Keratinocyte (primary cell): ENCODE data around the gene AATF. TPM values are rescaled to one million over a fixed set of nuclear protein-coding genes. Genes with fewer than 3 reads are reported as not detected.

ENCODE experiments used
- DNase-seq: peaks from one replicate; pipeline ENCODE4 v3.0.0-alpha.2; 2011; ENCODE audit warnings: low read depth, missing footprints, low spot score
- FAIRE-seq: peaks from 2 replicates; lab custom pipeline; 2011; peaks lifted over from hg19 to GRCh38; lab: Jason Lieb, UNC
- H2AFZ ChIP-seq: 2 replicates; pipeline ENCODE4 v1.6.0; 2012; ENCODE audit warnings: low read length, control low read depth, inconsistent platforms; ENCODE audit not compliant: control insufficient read depth
- H3K27ac ChIP-seq: 2 replicates; pipeline ENCODE4 v1.5.1; 2011; ENCODE audit warnings: low read length; ENCODE audit not compliant: control insufficient read depth, insufficient read depth
- H3K27me3 ChIP-seq: 3 replicates; pipeline ENCODE4 v1.6.0; 2011; ENCODE audit warnings: low read length; ENCODE audit not compliant: control insufficient read depth, insufficient read depth; ENCODE audit errors: extremely low read depth
- H3K36me3 ChIP-seq, 2 experiments: 2 replicates in 1 of 2; 3 replicates in 1 of 2; pipeline ENCODE4 v1.5.1; 2011; ENCODE audit warnings: low read length in 2 of 2, mild to moderate bottlenecking in 1 of 2; ENCODE audit not compliant: control insufficient read depth in 2 of 2, insufficient read depth in 2 of 2; ENCODE audit errors: extremely low read depth in 1 of 2
- H3K4me1 ChIP-seq: 3 replicates; pipeline ENCODE4 v1.5.1; 2011; ENCODE audit warnings: low read length; ENCODE audit not compliant: control insufficient read depth, insufficient read depth; ENCODE audit errors: extremely low read depth
- H3K4me2 ChIP-seq: 3 replicates; pipeline ENCODE4 v1.6.0; 2011; ENCODE audit warnings: low read depth, low read length; ENCODE audit not compliant: control insufficient read depth, insufficient read depth; ENCODE audit errors: extremely low read depth
- H3K4me3 ChIP-seq, 3 experiments: fragments of 200-600 bp in 1 of 3; sonication (generic) in 1 of 3; 2 replicates in 2 of 3; 3 replicates in 1 of 3; pipeline ENCODE4 v1.5.1; 2011 to 2016; ENCODE audit warnings: low read length in 3 of 3, mild to moderate bottlenecking in 3 of 3, control low read depth in 2 of 3, inconsistent platforms in 1 of 3, low read depth in 1 of 3, mixed read lengths in 1 of 3, mixed run types in 1 of 3, moderate library complexity in 1 of 3; ENCODE audit not compliant: control insufficient read depth in 2 of 3, insufficient read depth in 2 of 3; ENCODE audit errors: extremely low read depth in 1 of 3
- H3K79me2 ChIP-seq: 2 replicates; pipeline ENCODE4 v1.6.0; 2012; ENCODE audit warnings: low read length; ENCODE audit not compliant: control insufficient read depth, insufficient read depth
- H3K9ac ChIP-seq: 3 replicates; pipeline ENCODE4 v1.6.0; 2011; ENCODE audit warnings: low read length; ENCODE audit not compliant: control insufficient read depth, insufficient read depth; ENCODE audit errors: extremely low read depth
- H3K9me1 ChIP-seq: 3 replicates; pipeline ENCODE4 v1.6.0; 2011; ENCODE audit warnings: low read length; ENCODE audit not compliant: control insufficient read depth, insufficient read depth; ENCODE audit errors: extremely low read depth
- H3K9me3 ChIP-seq: 2 replicates; pipeline ENCODE4 v1.5.1; 2012; ENCODE audit warnings: low read depth, low read length; ENCODE audit not compliant: control insufficient read depth
- H4K20me1 ChIP-seq: 3 replicates; pipeline ENCODE4 v1.6.0; 2011; ENCODE audit warnings: low read length; ENCODE audit not compliant: control insufficient read depth, insufficient read depth; ENCODE audit errors: extremely low read depth
- CTCF ChIP-seq, 3 experiments: IDR thresholded peaks in 1 of 3; conservative IDR thresholded peaks in 1 of 3; optimal IDR thresholded peaks in 1 of 3; 2 replicates in 2 of 3; 3 replicates in 1 of 3; pipeline versions ENCODE3 to v1.5.1; 2011; ENCODE audit warnings: low read length in 3 of 3, mild to moderate bottlenecking in 3 of 3, moderate library complexity in 2 of 3, control low read depth in 1 of 3, inconsistent platforms in 1 of 3; ENCODE audit not compliant: insufficient read depth in 2 of 3; ENCODE audit errors: extremely low read depth in 1 of 3
- EZH2 ChIP-seq: IDR thresholded peaks from one replicate; pipeline ENCODE4 v1.6.1; 2012; ENCODE audit warnings: inconsistent platforms, mild to moderate bottlenecking, low read length, moderate library complexity
- dilution Hi-C: fragments of 300-500 bp; cut with MboI; formaldehyde crosslinking; loops from one replicate; pipeline ENCODE4 v1.7.0; 2020; ENCODE audit warnings: low sequenced_read_pairs; ENCODE audit not compliant: extremely low pct_ligation_motif_present
- polyA plus RNA-seq, 5 experiments: library from polyadenylated mRNA; depleted of rRNA in 3 of 5; stranded (reverse) in 3 of 5; stranded (forward) in 1 of 5; unstranded in 1 of 5; fragments of >200 nt; gene quantifications; 1 replicate in 1 of 5; 2 replicates in 3 of 5; 3 replicates in 1 of 5; pipeline versions ENCODE4 v1.2.1 to v1.2.3, GENCODE V29; 2011 to 2012; ENCODE audit warnings: missing spikeins in 2 of 5, low read depth in 1 of 5, low replicate concordance in 1 of 5

Gene AATF
- polyA plus RNA-seq, 1 donor (not counting 4 experiments of a cell fraction or from before 2014, with no cell fraction given), result 30.4 TPM

GRCh38 chr17:36934144-36934691 is 14.5 kb upstream of the AATF start:
- Histone ChIP-seq H3K9me3 (no peaks in the 10 kb centered on the region), H3K79me2 (peaks cover 6% of the 10 kb centered on the region), H3K4me3 (peak overlapping the region; percentile 36 to 66 (median 64)), H4K20me1 (peaks cover 4% of the 10 kb centered on the region), H3K36me3 (no peaks in the 10 kb centered on the region), H3K27me3 (peaks cover 99% of the 10 kb centered on the region), H2AFZ (no peak overlapping the region), H3K27ac (no peak overlapping the region), H3K9me1 (no peaks in the 10 kb centered on the region), H3K9ac (no peak overlapping the region), H3K4me1 (peaks cover 61% of the 10 kb centered on the region), H3K4me2 (peak overlapping the region; percentile 67)
- TF ChIP-seq CTCF (optimal IDR thresholded peaks at IDR 0.05 in 1 of 3, IDR thresholded peaks at IDR 0.05 in 1 of 3, conservative IDR thresholded peaks at IDR 0.05 in 1 of 3; ENCODE audit: extremely low read depth in 1 of 3, insufficient read depth in 2 of 3, low read length in 3 of 3) (no peak), EZH2 (no peak)
- dilution Hi-C loops, result no loop called here
- FAIRE-seq (no peak), DNase-seq (no peak)

- Histone ChIP-seq H3K4me2 (peak overlapping the region; percentile 67), H3K9me1 (no peaks in the 10 kb centered on the region), H4K20me1 (peaks cover 4% of the 10 kb centered on the region), H3K79me2 (peaks cover 6% of the 10 kb centered on the region), H3K9ac (peak overlapping the region; percentile 2), H3K36me3 (no peaks in the 10 kb centered on the region), H3K27ac (no peak overlapping the region), H3K27me3 (peaks cover 99% of the 10 kb centered on the region), H3K4me1 (peaks cover 65% of the 10 kb centered on the region), H3K4me3 (peak overlapping the region; percentile 36 to 66 (median 64)), H3K9me3 (no peaks in the 10 kb centered on the region), H2AFZ (peak overlapping the region; percentile 15)
- peak; percentile 97 for TF ChIP-seq EZH2
- no peak for TF ChIP-seq CTCF (optimal IDR thresholded peaks at IDR 0.05 in 1 of 3, IDR thresholded peaks at IDR 0.05 in 1 of 3, conservative IDR thresholded peaks at IDR 0.05 in 1 of 3; ENCODE audit: extremely low read depth in 1 of 3, insufficient read depth in 2 of 3, low read length in 3 of 3)
- DNase-seq, result no peak
- dilution Hi-C loops, result no loop called here
- FAIRE-seq, result no peak
These were observed 13.8 kb upstream of the AATF start for GRCh38 chr17:36934692-36935630.
